Inferior parietal cortex (tissue), 1 donor: ENCODE results near the gene CRACDL.

Experiments used
- DNase-seq: peaks from one replicate; pipeline ENCODE4 v3.0.0-alpha.2; 2016; ENCODE audit errors: extremely low spot score

CRACDL gene

DNA sequence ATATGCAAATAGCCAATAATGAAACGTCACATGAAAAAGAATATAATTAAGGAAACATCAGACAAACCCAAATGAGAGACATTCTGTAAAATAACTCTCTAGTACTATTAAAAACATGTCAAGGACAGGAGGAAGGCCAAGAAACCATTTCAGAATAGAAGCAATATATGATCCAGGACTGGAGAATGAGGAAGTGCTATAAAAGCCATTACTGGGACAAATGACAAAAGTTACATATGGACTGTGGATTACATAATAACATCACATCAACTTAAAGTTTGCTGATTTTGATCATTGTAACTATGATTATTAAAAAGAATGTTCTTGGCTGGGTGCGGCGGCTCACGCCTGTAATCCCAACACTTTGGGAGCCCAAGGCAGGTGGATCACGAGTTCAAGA lies 81.3 kb downstream of the CRACDL start:
- DNase-seq = no peak

DNA sequence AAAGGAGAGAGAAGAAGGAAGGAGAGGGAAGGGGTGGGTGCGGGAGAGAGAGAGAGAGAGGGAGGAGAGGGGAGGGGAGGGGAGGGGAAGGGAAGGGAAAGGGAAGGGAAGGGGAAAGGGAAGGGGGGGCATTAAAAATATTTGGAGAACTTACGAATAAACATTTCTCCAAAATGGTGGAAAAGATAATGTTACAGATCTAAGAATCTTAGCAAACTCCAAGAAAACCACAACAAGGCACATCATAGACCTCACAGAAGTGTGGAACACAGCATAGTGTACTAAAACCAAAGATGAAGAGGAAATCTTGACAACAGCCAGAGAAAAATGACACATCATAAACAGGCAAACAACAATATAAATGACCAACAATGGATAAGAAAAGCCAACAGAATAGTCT lies 83.1 kb downstream of the CRACDL start:
- DNase-seq = no peak

DNA sequence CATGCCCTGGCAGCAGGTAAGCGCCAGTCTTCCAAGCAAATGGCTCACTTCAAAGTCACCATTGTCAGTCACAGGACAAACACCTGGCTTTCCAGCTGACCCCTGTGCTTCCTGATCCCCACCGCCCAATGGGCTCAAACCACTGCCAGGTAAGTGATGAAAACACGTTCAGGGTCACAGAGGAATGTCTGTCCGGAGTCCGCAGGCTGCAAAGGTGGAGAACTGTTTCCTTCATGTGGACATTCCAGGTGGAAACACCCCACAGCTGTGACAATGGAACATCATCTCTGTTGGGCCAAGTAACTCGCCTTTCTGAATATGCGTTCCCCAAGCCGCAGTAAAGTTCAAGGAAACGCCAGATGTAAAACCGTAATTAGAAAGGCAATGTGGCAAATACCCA lies 86.0 kb downstream of the CRACDL start:
- DNase-seq = no peak

GRCh38 chr2:98849113-98849512 lies 86.9 kb downstream of the CRACDL start:
- no peak for DNase-seq

GRCh38 chr2:98847853-98848252 lies 88.2 kb downstream of the CRACDL start:
- no peak for DNase-seq

DNA sequence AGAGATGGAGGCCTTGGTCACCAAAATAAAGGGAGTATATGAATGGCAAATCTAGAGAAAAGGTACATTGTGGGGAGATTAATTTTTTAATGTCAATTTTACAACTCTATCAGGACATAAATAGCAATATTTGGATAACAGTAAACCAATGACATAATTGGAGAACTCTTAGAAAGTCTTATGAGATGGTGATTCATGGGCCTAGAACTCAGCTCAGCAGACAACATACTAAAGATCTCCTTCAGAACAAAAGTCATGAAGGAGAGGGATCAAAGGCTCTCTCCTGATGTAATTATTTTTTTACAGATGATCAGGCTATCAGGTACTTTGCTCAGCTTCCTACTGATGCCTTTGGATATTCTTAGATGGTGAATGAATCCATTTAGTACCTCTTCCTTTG lies 90.0 kb downstream of the CRACDL start:
- no peak for DNase-seq

GRCh38 chr2:98842136-98842535 lies 93.9 kb downstream of the CRACDL start:
- DNase-seq = no peak

- DNase-seq = no peak
Observed at GRCh38 chr2:98839292-98839691, 96.7 kb downstream of the CRACDL start.

DNA sequence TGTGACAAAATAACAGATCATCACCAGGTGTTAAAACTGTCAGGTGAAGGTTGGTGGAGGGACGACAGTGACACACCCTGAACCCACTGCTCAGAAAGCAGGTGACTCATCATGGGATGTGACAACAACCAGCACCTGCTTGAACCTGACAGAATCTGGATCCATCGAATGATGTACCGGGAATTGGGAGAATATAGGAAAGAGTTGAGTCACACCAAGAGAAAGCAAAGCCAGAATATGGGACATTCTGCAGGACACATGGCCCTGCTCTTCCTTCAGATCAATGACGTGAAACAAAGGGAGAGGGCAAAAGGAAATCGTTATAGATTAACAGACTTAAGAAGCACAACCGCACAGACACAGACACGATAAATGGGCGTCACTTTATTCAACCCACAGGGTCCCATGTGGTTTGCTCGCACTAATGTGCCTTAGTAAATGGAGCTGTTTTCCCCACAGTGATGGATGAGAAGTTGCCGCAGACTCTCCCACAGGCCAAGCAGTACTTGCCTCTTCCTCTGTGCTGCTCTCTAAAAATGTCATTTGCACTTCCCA lies 100.1 kb downstream of the CRACDL start:
- no peak for DNase-seq

- DNase-seq = no peak
Observed at GRCh38 chr2:98833917-98834263, 102.1 kb downstream of the CRACDL start.

DNA sequence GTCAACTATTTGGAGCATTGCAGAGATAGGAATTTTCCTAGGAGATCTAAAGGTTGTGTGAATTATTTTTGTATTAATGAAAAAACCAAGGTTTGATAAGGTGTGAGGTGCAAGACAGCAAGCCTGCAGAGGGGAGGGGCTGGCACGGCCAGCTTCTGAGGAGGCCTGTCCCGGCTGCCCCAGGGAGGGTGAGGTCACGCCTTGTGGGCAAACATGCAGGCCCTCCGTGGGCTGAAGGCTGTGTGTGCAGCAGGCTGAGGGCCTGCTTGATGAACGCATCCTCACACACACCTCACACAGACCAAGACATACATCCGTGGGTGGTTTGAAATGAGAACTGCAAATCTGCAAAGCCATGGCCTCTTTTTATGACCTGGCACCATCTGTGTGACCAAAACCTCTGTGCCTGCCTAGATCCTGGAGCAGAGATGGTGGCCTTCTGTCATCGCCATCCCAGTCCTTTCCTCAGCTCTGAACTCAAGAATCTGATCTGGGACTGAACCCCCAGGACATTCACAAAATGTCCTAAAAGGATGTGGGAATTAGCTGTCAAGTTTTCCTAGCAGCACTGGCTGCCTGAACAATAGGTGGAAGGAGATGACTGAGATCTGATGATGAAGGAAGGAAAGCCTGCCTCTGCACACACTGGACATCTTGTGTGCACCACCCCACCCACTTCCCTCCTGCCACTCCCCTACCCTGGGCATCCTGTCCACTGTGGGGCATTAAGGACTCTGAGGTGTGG lies 102.7 kb downstream of the CRACDL start:
- no peak for DNase-seq

- no peak for DNase-seq
Observed at GRCh38 chr2:98832172-98832571, 103.9 kb downstream of the CRACDL start.

DNA sequence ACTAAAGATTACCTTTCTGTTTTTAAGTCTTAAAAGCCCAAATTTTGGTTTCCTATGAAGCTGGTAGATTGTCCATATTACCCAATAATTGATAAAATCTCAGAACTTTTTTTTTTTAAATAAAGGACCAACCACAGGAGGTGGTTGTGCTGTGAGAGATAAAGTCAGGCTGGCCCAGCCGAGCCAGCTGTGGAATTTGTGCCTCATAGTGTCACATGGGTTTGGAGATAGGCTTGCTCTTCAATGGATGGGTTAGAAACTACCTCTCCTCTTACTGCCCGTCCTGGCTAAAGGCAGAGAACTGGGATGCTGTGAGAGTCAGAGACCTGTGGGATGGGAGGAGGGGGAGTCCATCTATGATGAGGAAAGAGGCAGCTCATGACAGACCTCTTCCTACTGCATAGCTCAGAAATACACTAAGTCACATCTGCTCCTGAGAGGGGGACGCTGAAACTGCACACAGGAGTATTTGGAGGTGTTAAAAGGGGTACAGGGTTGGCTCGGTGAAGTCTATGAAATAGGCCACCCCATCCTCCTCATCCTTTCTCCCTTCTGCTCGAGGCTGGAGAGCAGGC lies 105.4 kb downstream of the CRACDL start:
- DNase-seq = no peak

- DNase-seq = no peak
Observed at GRCh38 chr2:98829581-98830270, 106.3 kb downstream of the CRACDL start.

GRCh38 chr2:98828793-98829371 lies 107.1 kb downstream of the CRACDL start:
- DNase-seq = no peak

- DNase-seq = no peak
Observed at GRCh38 chr2:98828369-98828744, 107.7 kb downstream of the CRACDL start.

- DNase-seq = no peak
Observed at GRCh38 chr2:98827625-98828368, 108.2 kb downstream of the CRACDL start.

GRCh38 chr2:98826856-98827255 lies 109.2 kb downstream of the CRACDL start:
- DNase-seq = no peak

- no peak for DNase-seq
Observed at GRCh38 chr2:98825858-98826257, 110.2 kb downstream of the CRACDL start.

GRCh38 chr2:98825404-98825803 lies 110.6 kb downstream of the CRACDL start:
- no peak for DNase-seq

DNA sequence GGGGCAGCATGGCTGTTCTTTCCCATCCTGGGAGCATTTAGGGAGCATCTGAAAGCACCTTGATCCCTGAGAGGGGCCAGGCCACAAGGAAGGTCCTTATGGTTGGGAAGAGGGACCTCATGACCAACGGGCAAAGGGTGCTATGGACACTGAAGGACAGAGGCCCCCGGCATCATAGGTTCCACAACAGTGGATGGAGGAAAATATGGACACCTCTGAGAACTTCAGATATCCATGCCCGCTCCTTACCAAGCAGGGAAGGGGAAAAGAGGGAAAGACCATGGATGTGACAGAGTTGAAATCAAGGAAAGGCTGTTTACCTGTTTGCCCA lies 111.0 kb downstream of the CRACDL start:
- no peak for DNase-seq
